Activated CD8-positive, alpha-beta memory T cell treated with anti-CD3 and anti-CD28 coated beads, Interleukin-2, amount 10 ng/mL, durations not matched to agents 7 days and 5 days (primary cell): ENCODE measurements around the gene PQBP1. TPM values are rescaled to one million over a fixed set of nuclear protein-coding genes. Genes with fewer than 3 reads are reported as not detected.

Experiments
- ATAC-seq: fragments of 150-1000 bp; cut with Tn5 transposase; one replicate; pipeline ENCODE4 v1.10.0; 2021; ENCODE audit warnings: moderate library complexity
- CTCF ChIA-PET: fragments of 350-600 bp; sonication (Branson Sonifier 250); formaldehyde crosslinking; loops from one replicate; lab custom pipeline; 2021; ENCODE audit warnings: antibody characterized with exemption; lab: Charles Lee
- DNase-seq: peaks from one replicate; pipeline ENCODE4 v3.0.0-alpha.2; 2020
- H3K27ac Mint-ChIP-seq: one replicate; pipeline ENCODE4 v1.8.0; 2021; ENCODE audit warnings: mild to moderate bottlenecking, mixed read lengths
- H3K27me3 Mint-ChIP-seq: one replicate; pipeline ENCODE4 v1.8.0; 2021; ENCODE audit warnings: mixed read lengths
- H3K36me3 Mint-ChIP-seq: one replicate; pipeline ENCODE4 v1.8.0; 2021; ENCODE audit warnings: mild to moderate bottlenecking, mixed read lengths
- H3K4me1 Mint-ChIP-seq: one replicate; pipeline ENCODE4 v1.8.0; 2021; ENCODE audit warnings: mixed read lengths
- H3K4me3 Mint-ChIP-seq: one replicate; pipeline ENCODE4 v1.8.0; 2021; ENCODE audit warnings: mild to moderate bottlenecking, moderate library complexity, mixed read lengths
- H3K9me3 Mint-ChIP-seq: one replicate; pipeline ENCODE4 v1.8.0; 2022; ENCODE audit warnings: low read depth, mixed read lengths
- total RNA-seq, 2 experiments: library from RNA; stranded (reverse); gene quantifications; one replicate each; pipeline ENCODE4 v1.2.3, GENCODE V29; 2021

The PQBP1 gene
- total RNA-seq, 2 experiments from 2014 or later: 65.1 to 86.9 TPM

DNA sequence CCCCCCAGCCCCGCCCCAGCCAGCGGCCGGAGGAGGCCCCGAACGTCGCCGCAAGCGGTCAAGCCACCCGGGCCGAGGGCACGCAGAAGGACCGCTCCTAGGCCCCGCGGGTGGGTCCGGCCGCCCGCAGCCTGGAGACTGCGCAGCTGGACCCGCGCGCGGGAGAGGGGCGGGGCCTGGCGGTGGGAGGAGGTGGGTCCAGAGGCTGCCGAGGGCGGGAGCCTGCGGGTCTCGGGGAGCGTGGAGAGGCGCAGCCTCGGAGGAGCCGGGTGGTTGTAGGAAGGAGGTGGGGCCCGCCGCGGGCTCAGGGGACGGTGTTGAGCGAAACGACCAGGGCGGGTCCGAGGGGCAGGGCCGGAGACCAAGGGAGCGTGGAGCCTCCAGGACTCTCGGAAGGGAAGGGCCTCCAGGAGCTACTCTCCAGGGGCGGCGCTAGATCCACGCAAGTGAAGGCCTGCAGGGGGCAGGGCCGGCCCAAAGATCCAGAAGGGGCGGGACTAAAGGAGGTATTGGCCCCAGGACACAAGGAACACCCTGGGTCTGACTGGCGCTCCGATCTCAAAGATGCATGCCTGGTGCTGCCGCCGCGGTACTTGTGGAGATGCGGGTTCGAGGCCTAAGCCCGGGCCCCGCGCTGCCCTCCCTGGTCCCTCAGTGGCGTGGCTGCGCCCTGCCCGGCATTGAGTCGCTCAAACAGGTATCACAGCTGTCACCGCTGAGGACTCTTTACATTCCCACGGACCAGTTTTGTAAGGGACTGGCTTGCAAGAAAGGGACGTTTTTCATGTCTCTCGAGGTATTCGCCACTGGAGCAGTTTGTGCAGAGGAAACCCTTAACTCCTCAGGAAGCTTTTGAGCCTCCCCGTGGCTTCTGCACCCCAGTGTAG, 6.1 kb upstream of the PQBP1 start:
- no peaks in the 10 kb centered on the region for H3K9me3 Mint-ChIP-seq
- peaks cover 3% of the 10 kb centered on the region for H3K36me3 Mint-ChIP-seq
- H3K4me1 Mint-ChIP-seq: peaks cover 26% of the 10 kb centered on the region
- H3K27me3 Mint-ChIP-seq: no peaks in the 10 kb centered on the region
- CTCF ChIA-PET: interaction anchor here (0.7 to 2.4 kb wide), 12 partner anchors 20 to 276 kb away, joined by 3 to 7 read pairs (median 4); partner anchors contain the start of genes OTUD5 and SLC35A2
- peak overlapping the region; percentile 75 for H3K4me3 Mint-ChIP-seq
- peak overlapping the region; percentile 72 for H3K27ac Mint-ChIP-seq
- DNase-seq: peak; percentile 85
- ATAC-seq: peak; percentile 95

DNA sequence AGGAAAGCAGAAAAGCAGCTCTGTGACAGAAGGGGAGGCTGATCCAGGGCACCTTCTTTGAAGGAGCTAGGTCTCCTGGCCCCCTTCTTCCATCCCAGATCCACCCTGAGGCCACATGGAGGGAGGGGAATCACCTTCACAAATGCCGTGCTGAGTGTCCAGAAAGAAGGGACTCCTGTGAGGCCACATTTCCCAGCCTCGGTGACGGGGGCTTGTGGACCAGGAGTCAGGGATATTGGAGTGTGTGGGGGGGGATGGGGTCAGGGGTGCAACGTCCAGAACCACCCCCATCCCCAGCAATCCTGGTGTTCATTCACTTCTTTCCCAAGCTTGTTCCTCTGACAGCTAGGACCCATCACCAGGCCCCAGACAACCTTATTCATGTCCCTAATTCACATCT, 4.8 kb upstream of the PQBP1 start:
- no peaks in the 10 kb centered on the region for H3K9me3 Mint-ChIP-seq
- H3K4me3 Mint-ChIP-seq: no peak overlapping the region
- no peak for ATAC-seq
- peaks cover 3% of the 10 kb centered on the region for H3K36me3 Mint-ChIP-seq
- DNase-seq: no peak
- H3K27me3 Mint-ChIP-seq: no peaks in the 10 kb centered on the region
- peaks cover 30% of the 10 kb centered on the region for H3K4me1 Mint-ChIP-seq
- CTCF ChIA-PET: interaction anchor here (0.9 to 1.8 kb wide), 3 partner anchors 24 to 52 kb away, joined by 3 to 4 read pairs (median 4); no protein-coding TSS in a partner anchor
- peak overlapping the region; percentile 28 for H3K27ac Mint-ChIP-seq

- no peaks in the 10 kb centered on the region for H3K27me3 Mint-ChIP-seq
- H3K36me3 Mint-ChIP-seq: peaks cover 3% of the 10 kb centered on the region
- H3K4me1 Mint-ChIP-seq: peaks cover 31% of the 10 kb centered on the region
- no peak overlapping the region for H3K4me3 Mint-ChIP-seq
- ATAC-seq: no peak
- DNase-seq: no peak
- CTCF ChIA-PET: interaction anchor here (1.8 kb wide), 1 partner anchor 23 kb away, joined by 4 read pairs; no protein-coding TSS in a partner anchor
- H3K9me3 Mint-ChIP-seq: no peaks in the 10 kb centered on the region
- H3K27ac Mint-ChIP-seq: no peak overlapping the region
These were observed 4.0 kb upstream of the PQBP1 start for GRCh38 chrX:48893556-48894348.

- Mint-ChIP-seq H3K27me3 (no peaks in the 10 kb centered on the region), H3K27ac (peak overlapping the region; percentile 54), H3K36me3 (peaks cover 3% of the 10 kb centered on the region), H3K4me1 (peaks cover 36% of the 10 kb centered on the region), H3K4me3 (peak overlapping the region; percentile 23), H3K9me3 (no peaks in the 10 kb centered on the region)
- CTCF ChIA-PET: interaction anchor here (1.0 kb wide), 1 partner anchor 43 kb away, joined by 4 read pairs; no protein-coding TSS in a partner anchor
- ATAC-seq: no peak
- DNase-seq: no peak
These were observed 2.8 kb upstream of the PQBP1 start for GRCh38 chrX:48894891-48895290.

GRCh38 chrX:48896611-48897011, 1.1 kb upstream of the PQBP1 start:
- H3K27me3 Mint-ChIP-seq: no peaks in the 10 kb centered on the region
- DNase-seq: no peak
- CTCF ChIA-PET: interaction anchor here (1.0 to 1.4 kb wide), 2 partner anchors 40 to 71 kb away, joined by 3 read pairs; no protein-coding TSS in a partner anchor
- H3K36me3 Mint-ChIP-seq: peaks cover 3% of the 10 kb centered on the region
- peak overlapping the region; percentile 80 for H3K4me3 Mint-ChIP-seq
- peaks cover 28% of the 10 kb centered on the region for H3K4me1 Mint-ChIP-seq
- H3K27ac Mint-ChIP-seq: peak overlapping the region; percentile 97
- no peak for ATAC-seq
- no peaks in the 10 kb centered on the region for H3K9me3 Mint-ChIP-seq

DNA sequence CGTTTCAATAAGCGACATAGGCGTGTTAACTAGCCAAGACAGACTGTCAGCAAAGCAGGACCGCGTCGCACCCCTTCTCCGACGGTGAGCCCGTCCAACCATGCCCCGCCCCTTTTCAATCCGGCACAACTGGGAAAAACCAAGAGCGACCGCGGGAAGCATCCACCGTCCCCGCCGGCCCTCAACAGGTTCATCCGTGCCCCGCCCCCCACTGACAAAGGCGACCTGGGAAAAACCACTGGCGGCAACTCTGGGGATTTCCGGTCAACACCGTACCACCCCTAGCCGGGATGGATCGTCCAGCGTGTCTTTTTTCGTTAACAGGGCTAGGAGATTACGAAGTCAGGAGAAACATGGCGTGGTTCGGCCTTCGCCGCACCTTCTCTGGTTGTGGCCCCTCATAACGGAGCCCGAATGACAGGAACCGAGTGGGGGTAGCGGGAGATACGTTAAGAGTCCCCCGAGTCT, 539 bp upstream of the PQBP1 start:
- Mint-ChIP-seq H3K27ac (peak overlapping the region; percentile 97), H3K36me3 (peaks cover 7% of the 10 kb centered on the region), H3K27me3 (no peaks in the 10 kb centered on the region), H3K4me3 (peak overlapping the region; percentile 80), H3K9me3 (no peaks in the 10 kb centered on the region), H3K4me1 (peaks cover 24% of the 10 kb centered on the region)
- ATAC-seq: peak; percentile 7
- DNase-seq: peak; percentile 72
- CTCF ChIA-PET: interaction anchor here (0.9 to 1.4 kb wide), 6 partner anchors 40 to 266 kb away, joined by 3 to 4 read pairs (median 3); no protein-coding TSS in a partner anchor

DNA sequence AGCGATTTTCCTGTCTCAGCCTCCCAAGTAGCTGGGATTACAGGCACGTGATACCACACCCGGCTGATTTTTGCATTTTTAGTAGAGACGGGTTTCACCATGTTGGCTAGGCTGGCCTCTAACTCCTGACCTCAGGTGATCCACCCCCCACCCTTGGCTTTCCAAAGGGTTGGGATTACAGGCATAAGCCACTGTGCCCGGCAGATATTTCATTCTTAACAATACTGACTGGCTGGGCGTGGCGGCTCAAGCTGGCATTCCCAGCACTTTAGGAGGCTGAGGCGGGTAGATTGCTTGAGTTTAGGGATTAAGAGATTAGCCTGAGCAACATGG, 1.3 kb downstream of the PQBP1 start:
- Mint-ChIP-seq H3K4me3 (peak overlapping the region; percentile 9), H3K27ac (no peak overlapping the region), H3K9me3 (no peaks in the 10 kb centered on the region), H3K36me3 (peaks cover 9% of the 10 kb centered on the region), H3K27me3 (no peaks in the 10 kb centered on the region), H3K4me1 (peaks cover 20% of the 10 kb centered on the region)
- DNase-seq (no peak), ATAC-seq (no peak)
- CTCF ChIA-PET: no interaction called here

- no peak for DNase-seq
- peaks cover 9% of the 10 kb centered on the region for H3K36me3 Mint-ChIP-seq
These were observed 3.3 kb downstream of the PQBP1 start for GRCh38 chrX:48901069-48901468.

GRCh38 chrX:48902135-48902534, 4.4 kb downstream of the PQBP1 start:
- peaks cover 9% of the 10 kb centered on the region for H3K36me3 Mint-ChIP-seq
- H3K27me3 Mint-ChIP-seq: no peaks in the 10 kb centered on the region
- H3K9me3 Mint-ChIP-seq: no peaks in the 10 kb centered on the region
- H3K27ac Mint-ChIP-seq: no peak overlapping the region
- CTCF ChIA-PET: no interaction called here
- H3K4me3 Mint-ChIP-seq: no peak overlapping the region
- no peak for ATAC-seq
- DNase-seq: no peak
- peaks cover 6% of the 10 kb centered on the region for H3K4me1 Mint-ChIP-seq

More at GRCh38 chrX:48901069-48901468, 3.3 kb downstream of the PQBP1 start:
- CTCF ChIA-PET: no interaction called here
- H3K4me3 Mint-ChIP-seq: no peak overlapping the region
- H3K27me3 Mint-ChIP-seq: no peaks in the 10 kb centered on the region
- H3K27ac Mint-ChIP-seq: no peak overlapping the region
- H3K9me3 Mint-ChIP-seq: no peaks in the 10 kb centered on the region
- no peak for ATAC-seq
- H3K4me1 Mint-ChIP-seq: peaks cover 15% of the 10 kb centered on the region

DNA sequence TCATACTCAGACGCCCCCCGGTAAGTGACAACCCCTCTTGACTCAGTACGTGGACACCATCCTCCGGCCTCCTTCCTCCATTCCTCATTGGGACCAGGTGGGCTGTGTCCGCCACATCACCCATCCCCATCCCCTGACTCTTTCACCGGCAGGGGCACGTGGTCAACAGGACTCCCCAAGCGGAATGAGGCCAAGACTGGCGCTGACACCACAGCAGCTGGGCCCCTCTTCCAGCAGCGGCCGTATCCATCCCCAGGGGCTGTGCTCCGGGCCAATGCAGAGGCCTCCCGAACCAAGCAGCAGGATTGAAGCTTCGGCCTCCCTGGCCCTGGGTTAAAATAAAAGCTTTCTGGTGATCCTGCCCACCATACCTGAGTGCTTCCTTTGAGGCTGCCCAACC, 5.0 kb downstream of the PQBP1 start:
- Mint-ChIP-seq H3K4me3 (no peak overlapping the region), H3K9me3 (no peaks in the 10 kb centered on the region), H3K27me3 (no peaks in the 10 kb centered on the region), H3K27ac (no peak overlapping the region), H3K36me3 (peaks cover 9% of the 10 kb centered on the region), H3K4me1 (peaks cover 6% of the 10 kb centered on the region)
- no peak for ATAC-seq
- DNase-seq: no peak
- CTCF ChIA-PET: no interaction called here

DNA sequence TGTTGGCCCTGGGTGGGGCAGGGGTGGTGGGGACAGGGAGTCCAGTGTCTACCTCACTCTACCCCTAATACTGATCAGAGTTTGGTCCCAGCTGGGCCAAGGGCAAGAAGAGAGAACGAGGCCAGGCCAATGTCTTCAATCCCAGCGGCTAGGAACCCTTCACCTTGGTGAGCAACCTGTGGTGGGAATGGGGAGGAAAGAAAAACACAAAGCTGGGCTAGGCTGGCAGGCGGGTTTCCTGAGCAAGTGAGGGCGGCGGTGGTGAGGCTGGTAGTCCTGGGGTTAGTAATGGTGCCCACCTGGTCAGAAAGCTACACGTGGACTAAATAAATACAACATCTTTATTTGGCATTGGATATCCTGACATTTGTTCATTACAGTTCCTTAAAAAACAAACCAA, 5.6 kb downstream of the PQBP1 start:
- ATAC-seq (no peak), DNase-seq (no peak)
- Mint-ChIP-seq H3K27me3 (no peaks in the 10 kb centered on the region), H3K4me3 (no peak overlapping the region), H3K36me3 (peaks cover 9% of the 10 kb centered on the region), H3K4me1 (peaks cover 6% of the 10 kb centered on the region), H3K27ac (no peak overlapping the region), H3K9me3 (no peaks in the 10 kb centered on the region)
- CTCF ChIA-PET: no interaction called here

DNA sequence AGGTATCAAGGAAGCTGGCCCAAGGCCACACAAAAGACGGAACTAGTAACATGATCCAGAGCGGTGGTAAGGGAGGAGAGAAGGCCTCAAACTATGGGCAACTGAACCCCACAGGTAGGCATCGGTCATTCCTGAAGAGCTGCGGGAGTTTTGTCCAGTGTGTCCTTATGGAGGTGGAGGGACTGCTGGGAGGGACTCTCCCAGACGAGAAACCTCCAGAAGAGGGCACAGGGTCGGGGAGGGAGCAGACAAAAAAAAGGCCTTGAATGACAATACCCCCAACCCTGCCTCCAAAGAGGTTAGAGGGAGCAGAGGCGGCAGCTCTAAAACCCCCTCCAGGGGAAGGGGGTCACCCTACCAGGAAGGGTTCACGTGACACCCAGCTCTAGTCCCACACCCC, 6.5 kb downstream of the PQBP1 start:
- ATAC-seq: no peak
- no peaks in the 10 kb centered on the region for H3K9me3 Mint-ChIP-seq
- H3K27me3 Mint-ChIP-seq: no peaks in the 10 kb centered on the region
- no peak overlapping the region for H3K27ac Mint-ChIP-seq
- H3K36me3 Mint-ChIP-seq: peaks cover 9% of the 10 kb centered on the region
- H3K4me1 Mint-ChIP-seq: peaks cover 5% of the 10 kb centered on the region
- H3K4me3 Mint-ChIP-seq: no peak overlapping the region
- CTCF ChIA-PET: no interaction called here
- no peak for DNase-seq

DNA sequence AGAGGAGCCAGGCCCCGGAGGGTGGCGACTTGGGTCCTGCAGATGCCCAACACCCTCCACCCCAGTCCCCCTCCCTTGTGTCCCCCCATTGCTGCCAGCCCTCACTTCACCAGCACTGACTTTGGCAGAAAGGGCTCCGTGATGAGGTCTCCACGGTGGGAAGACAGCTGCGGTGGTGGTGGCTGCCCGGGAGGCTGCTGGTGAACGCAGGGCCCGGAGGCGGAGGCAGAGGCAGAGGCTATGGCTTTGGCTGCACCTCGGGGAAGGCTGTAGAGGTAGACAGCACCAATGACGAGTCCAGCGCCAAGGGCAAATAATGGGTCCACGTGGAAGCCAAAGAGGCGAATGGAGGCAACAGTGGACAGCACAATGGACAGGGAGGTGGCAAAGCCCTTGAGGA, 6.9 kb downstream of the PQBP1 start:
- Mint-ChIP-seq H3K27ac (no peak overlapping the region), H3K4me3 (no peak overlapping the region), H3K4me1 (peaks cover 2% of the 10 kb centered on the region), H3K9me3 (no peaks in the 10 kb centered on the region), H3K27me3 (no peaks in the 10 kb centered on the region), H3K36me3 (peaks cover 9% of the 10 kb centered on the region)
- DNase-seq: no peak
- CTCF ChIA-PET: no interaction called here
- no peak for ATAC-seq
